K562 (cell line): ENCODE data around the gene VPREB1. TPM values are rescaled to one million over a fixed set of nuclear protein-coding genes. Genes with fewer than 3 reads are reported as not detected.

Source experiments
- CBX2 ChIP-seq: fragments of 200-600 bp; sonication (generic); IDR thresholded peaks from one replicate; pipeline ENCODE4 v1.6.1; 2012; ENCODE audit warnings: mild to moderate bottlenecking, low read length, inconsistent platforms; ENCODE audit not compliant: insufficient read depth, poor library complexity, severe bottlenecking
- FOXK2 ChIP-seq, 2 experiments: fragments of 450-650 bp; IDR thresholded peaks in 1 of 2; conservative IDR thresholded peaks in 1 of 2; 2 replicates each; pipeline ENCODE4 v1.6.1; 2016; ENCODE audit warnings: low read depth in 2 of 2, mild to moderate bottlenecking in 1 of 2
- JUN ChIP-seq, 2 experiments: sonication (generic) in 1 of 2; formaldehyde crosslinking in 1 of 2; IDR thresholded peaks; 2 replicates each; pipeline versions ENCODE4 v1.6.1 to v1.8.0; 2012 to 2022; ENCODE audit warnings: borderline replicate concordance in 2 of 2, mild to moderate bottlenecking in 2 of 2, improper control_type of control experiment in 1 of 2, low read depth in 1 of 2, low read length in 1 of 2, missing genetic modification reagents in 1 of 2
- JUND ChIP-seq, 2 experiments: IDR thresholded peaks; 2 replicates in 1 of 2; 3 replicates in 1 of 2; pipeline ENCODE4 v1.6.1; 2011; ENCODE audit warnings: borderline replicate concordance in 2 of 2, low read depth in 2 of 2, low read length in 2 of 2, improper control_type of control experiment in 1 of 2, missing biosample characterization in 1 of 2, missing genetic modification characterization in 1 of 2, missing genetic modification reagents in 1 of 2
- KLF16 ChIP-seq: IDR thresholded peaks from 2 replicates; pipeline ENCODE4 v1.6.1; 2016; ENCODE audit warnings: antibody characterized with exemption
- PHB ChIP-seq: fragments of 250-450 bp; sonication (Bioruptor Pico); IDR thresholded peaks from 2 replicates; pipeline ENCODE4 v1.5.0; 2021
- RAD21 ChIP-seq, 2 experiments: fragments of 250-450 bp in 1 of 2; fragments of 450-650 bp in 1 of 2; sonication (Bioruptor Pico) in 1 of 2; formaldehyde crosslinking in 1 of 2; IDR thresholded peaks in 1 of 2; conservative IDR thresholded peaks in 1 of 2; 2 replicates each; pipeline versions ENCODE4 v1.4.0 to v1.8.0; 2020 to 2022; ENCODE audit warnings: mild to moderate bottlenecking in 2 of 2, moderate library complexity in 1 of 2
- RBM34 ChIP-seq: fragments of 200-400 bp; formaldehyde crosslinking; IDR thresholded peaks from 2 replicates; pipeline ENCODE4 v1.6.1; 2018; ENCODE audit warnings: low read length, borderline replicate concordance; ENCODE audit not compliant: insufficient read depth
- TCF3 ChIP-seq: sonication (generic); formaldehyde crosslinking; IDR thresholded peaks from 2 replicates; pipeline ENCODE4 v1.4.0; 2020; ENCODE audit warnings: mild to moderate bottlenecking, missing genetic modification reagents
- polyA plus RNA-seq, 8 experiments: library from polyadenylated mRNA; depleted of rRNA in 4 of 8; stranded (reverse) in 5 of 8; unstranded in 3 of 8; fragments of >200 nt; fragmentation: Nextera tagmentation in 2 of 8; fragmentation: Illumina TruSeq in 1 of 8; extraction: Ambion mirVana in 2 of 8; extraction: Trizol in 1 of 8; gene quantifications; 2 replicates each; pipeline versions ENCODE4 v1.2.1 to v1.2.3, GENCODE V29; 2011 to 2014; ENCODE audit warnings: inconsistent platforms in 1 of 8, missing spikeins in 1 of 8
- total RNA-seq, 7 experiments: library from RNA; depleted of rRNA in 6 of 7; stranded (reverse); fragments of >200 nt in 6 of 7; fragmentation: Illumina TruSeq in 2 of 7; extraction: Trizol in 2 of 7; gene quantifications; 2 replicates each; pipeline versions ENCODE4 v1.2.1 to v1.2.3, GENCODE V29; 2011 to 2021; ENCODE audit warnings: low replicate concordance in 1 of 7
- TF ChIP-seq, protein P1 (sequence below): sonication (generic); formaldehyde crosslinking; IDR thresholded peaks from 2 replicates; pipeline ENCODE4 v1.8.1; 2023; ENCODE audit warnings: missing genetic modification reagents, mild to moderate bottlenecking, borderline replicate concordance
- TF ChIP-seq, protein P2 (sequence below): sonication (generic); formaldehyde crosslinking; IDR thresholded peaks from 2 replicates; pipeline ENCODE4 v1.9.0; 2022; ENCODE audit warnings: mild to moderate bottlenecking, missing genetic modification reagents
- TF ChIP-seq, protein P3 (sequence below): sonication (generic); formaldehyde crosslinking; IDR thresholded peaks from 2 replicates; pipeline ENCODE4 v1.8.0; 2022; ENCODE audit warnings: missing genetic modification reagents, mild to moderate bottlenecking, moderate library complexity, borderline replicate concordance
- TF ChIP-seq, protein P4 (sequence below), 3 experiments: IDR thresholded peaks in 2 of 3; conservative IDR thresholded peaks in 1 of 3; 2 replicates each; pipeline ENCODE4 v1.5.1; 2011 to 2012; ENCODE audit warnings: low read length in 3 of 3, mild to moderate bottlenecking in 3 of 3, control low read depth in 2 of 3, improper control_type of control experiment in 1 of 3, inconsistent platforms in 1 of 3, low read depth in 1 of 3, mixed read lengths in 1 of 3, moderate library complexity in 1 of 3; ENCODE audit not compliant: insufficient read depth in 2 of 3
- TF ChIP-seq, protein P5 (sequence below): fragments of 450-650 bp; IDR thresholded peaks from 2 replicates; pipeline ENCODE4 v1.6.1; 2016; ENCODE audit warnings: missing biosample characterization, missing genetic modification characterization

VPREB1 gene
- total and polyA plus RNA-seq, 9 of the 15 experiments (the other 6 are each of a cell fraction or from before 2014, with no cell fraction given) = not detected

DNA sequence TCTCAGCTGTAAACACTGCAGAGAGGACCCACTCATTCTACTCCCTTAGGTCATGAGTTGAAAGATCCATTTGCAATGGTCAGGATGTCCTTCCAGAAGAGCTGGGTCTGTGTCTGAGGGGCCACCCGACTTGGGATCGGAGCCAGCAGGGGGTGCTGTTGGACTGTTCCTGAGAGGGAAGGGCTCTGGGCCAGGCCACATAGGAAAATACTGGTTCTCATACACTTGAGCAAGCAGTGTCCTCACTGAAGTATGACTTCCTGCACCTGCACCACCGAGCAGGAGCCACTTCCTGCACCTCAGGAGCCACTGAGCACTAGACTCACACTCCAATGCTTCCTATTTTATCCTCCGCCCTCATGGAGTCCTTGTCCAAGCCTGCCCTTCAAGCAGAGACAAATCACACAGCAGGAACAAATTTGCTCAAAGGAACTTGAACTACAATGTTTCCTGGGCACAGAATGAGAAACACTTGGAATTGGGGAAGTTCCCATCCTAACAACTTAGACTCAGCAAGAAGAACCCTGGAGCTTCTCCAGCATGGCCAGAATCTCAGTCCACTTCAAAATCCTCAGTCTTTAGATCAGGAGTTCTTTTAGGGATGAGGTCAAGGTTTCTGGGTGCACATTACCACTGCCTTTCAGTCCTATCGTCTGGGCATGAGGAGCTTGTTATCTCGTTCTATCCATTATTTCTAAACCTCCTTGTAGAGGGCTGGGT is 36.6 kb upstream of the VPREB1 start (continued):
- no peak for TF ChIP-seq FOXK2 (conservative IDR thresholded peaks at IDR 0.05 in 1 of 2, IDR thresholded peaks at IDR 0.05 in 1 of 2; ENCODE audit: low read depth in 2 of 2)
- TF ChIP-seq PHB (CRISPR knock-in tag) = peak; percentile 53; the same call in 1 of the 2 replicates
- peak; percentile 67; the same call in 1 of the 2 replicates for TF ChIP-seq KLF16
- TF ChIP-seq, protein P1, sequence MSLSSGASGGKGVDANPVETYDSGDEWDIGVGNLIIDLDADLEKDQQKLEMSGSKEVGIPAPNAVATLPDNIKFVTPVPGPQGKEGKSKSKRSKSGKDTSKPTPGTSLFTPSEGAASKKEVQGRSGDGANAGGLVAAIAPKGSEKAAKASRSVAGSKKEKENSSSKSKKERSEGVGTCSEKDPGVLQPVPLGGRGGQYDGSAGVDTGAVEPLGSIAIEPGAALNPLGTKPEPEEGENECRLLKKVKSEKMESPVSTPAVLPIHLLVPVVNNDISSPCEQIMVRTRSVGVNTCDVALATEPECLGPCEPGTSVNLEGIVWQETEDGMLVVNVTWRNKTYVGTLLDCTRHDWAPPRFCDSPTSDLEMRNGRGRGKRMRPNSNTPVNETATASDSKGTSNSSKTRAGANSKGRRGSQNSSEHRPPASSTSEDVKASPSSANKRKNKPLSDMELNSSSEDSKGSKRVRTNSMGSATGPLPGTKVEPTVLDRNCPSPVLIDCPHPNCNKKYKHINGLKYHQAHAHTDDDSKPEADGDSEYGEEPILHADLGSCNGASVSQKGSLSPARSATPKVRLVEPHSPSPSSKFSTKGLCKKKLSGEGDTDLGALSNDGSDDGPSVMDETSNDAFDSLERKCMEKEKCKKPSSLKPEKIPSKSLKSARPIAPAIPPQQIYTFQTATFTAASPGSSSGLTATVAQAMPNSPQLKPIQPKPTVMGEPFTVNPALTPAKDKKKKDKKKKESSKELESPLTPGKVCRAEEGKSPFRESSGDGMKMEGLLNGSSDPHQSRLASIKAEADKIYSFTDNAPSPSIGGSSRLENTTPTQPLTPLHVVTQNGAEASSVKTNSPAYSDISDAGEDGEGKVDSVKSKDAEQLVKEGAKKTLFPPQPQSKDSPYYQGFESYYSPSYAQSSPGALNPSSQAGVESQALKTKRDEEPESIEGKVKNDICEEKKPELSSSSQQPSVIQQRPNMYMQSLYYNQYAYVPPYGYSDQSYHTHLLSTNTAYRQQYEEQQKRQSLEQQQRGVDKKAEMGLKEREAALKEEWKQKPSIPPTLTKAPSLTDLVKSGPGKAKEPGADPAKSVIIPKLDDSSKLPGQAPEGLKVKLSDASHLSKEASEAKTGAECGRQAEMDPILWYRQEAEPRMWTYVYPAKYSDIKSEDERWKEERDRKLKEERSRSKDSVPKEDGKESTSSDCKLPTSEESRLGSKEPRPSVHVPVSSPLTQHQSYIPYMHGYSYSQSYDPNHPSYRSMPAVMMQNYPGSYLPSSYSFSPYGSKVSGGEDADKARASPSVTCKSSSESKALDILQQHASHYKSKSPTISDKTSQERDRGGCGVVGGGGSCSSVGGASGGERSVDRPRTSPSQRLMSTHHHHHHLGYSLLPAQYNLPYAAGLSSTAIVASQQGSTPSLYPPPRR = no peak; the same call in 1 of the 2 replicates
- TF ChIP-seq JUND (IDR thresholded peaks at IDR 0.05; ENCODE audit: borderline replicate concordance, low read depth, low read length) = peak; percentile 78
- no peak; the same call in 2 of the 3 replicates for TF ChIP-seq JUND (tag; IDR thresholded peaks at IDR 0.05; ENCODE audit: borderline replicate concordance, low read depth, low read length)
- no peak; the same call in 1 of the 2 replicates for TF ChIP-seq TCF3 (CRISPR knock-in tag)
- TF ChIP-seq CBX2 = peak; percentile 29
- TF ChIP-seq JUN (IDR thresholded peaks at IDR 0.05; ENCODE audit: borderline replicate concordance, low read depth, low read length) = peak; percentile 79; the same call in 1 of the 2 replicates
- TF ChIP-seq JUN (CRISPR knock-in tag; IDR thresholded peaks at IDR 0.05; ENCODE audit: borderline replicate concordance) = no peak
- TF ChIP-seq, protein P2, sequence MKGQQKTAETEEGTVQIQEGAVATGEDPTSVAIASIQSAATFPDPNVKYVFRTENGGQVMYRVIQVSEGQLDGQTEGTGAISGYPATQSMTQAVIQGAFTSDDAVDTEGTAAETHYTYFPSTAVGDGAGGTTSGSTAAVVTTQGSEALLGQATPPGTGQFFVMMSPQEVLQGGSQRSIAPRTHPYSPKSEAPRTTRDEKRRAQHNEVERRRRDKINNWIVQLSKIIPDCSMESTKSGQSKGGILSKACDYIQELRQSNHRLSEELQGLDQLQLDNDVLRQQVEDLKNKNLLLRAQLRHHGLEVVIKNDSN (CRISPR knock-in tag) = peak; percentile 48; the same call in 1 of the 2 replicates
- TF ChIP-seq, protein P3, sequence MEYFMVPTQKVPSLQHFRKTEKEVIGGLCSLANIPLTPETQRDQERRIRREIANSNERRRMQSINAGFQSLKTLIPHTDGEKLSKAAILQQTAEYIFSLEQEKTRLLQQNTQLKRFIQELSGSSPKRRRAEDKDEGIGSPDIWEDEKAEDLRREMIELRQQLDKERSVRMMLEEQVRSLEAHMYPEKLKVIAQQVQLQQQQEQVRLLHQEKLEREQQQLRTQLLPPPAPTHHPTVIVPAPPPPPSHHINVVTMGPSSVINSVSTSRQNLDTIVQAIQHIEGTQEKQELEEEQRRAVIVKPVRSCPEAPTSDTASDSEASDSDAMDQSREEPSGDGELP (CRISPR knock-in tag) = peak; percentile 45; the same call in 1 of the 2 replicates
- TF ChIP-seq, protein P4, sequence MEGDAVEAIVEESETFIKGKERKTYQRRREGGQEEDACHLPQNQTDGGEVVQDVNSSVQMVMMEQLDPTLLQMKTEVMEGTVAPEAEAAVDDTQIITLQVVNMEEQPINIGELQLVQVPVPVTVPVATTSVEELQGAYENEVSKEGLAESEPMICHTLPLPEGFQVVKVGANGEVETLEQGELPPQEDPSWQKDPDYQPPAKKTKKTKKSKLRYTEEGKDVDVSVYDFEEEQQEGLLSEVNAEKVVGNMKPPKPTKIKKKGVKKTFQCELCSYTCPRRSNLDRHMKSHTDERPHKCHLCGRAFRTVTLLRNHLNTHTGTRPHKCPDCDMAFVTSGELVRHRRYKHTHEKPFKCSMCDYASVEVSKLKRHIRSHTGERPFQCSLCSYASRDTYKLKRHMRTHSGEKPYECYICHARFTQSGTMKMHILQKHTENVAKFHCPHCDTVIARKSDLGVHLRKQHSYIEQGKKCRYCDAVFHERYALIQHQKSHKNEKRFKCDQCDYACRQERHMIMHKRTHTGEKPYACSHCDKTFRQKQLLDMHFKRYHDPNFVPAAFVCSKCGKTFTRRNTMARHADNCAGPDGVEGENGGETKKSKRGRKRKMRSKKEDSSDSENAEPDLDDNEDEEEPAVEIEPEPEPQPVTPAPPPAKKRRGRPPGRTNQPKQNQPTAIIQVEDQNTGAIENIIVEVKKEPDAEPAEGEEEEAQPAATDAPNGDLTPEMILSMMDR (IDR thresholded peaks at IDR 0.05 in 2 of 3, conservative IDR thresholded peaks at IDR 0.05 in 1 of 3; ENCODE audit: insufficient read depth in 2 of 3, low read depth in 1 of 3, low read length in 3 of 3) = peak in 2 of 3 experiments; percentile 99 to 100; a peak in 4 of 6 replicates
- TF ChIP-seq RBM34 = no peak
- TF ChIP-seq, protein P5, sequence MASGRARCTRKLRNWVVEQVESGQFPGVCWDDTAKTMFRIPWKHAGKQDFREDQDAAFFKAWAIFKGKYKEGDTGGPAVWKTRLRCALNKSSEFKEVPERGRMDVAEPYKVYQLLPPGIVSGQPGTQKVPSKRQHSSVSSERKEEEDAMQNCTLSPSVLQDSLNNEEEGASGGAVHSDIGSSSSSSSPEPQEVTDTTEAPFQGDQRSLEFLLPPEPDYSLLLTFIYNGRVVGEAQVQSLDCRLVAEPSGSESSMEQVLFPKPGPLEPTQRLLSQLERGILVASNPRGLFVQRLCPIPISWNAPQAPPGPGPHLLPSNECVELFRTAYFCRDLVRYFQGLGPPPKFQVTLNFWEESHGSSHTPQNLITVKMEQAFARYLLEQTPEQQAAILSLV (tag) = no peak
- peak in 1 of 2 experiments; percentile 99; a peak in 2 of 4 replicates for TF ChIP-seq RAD21 (CRISPR knock-in tag; conservative IDR thresholded peaks at IDR 0.05 in 1 of 2, IDR thresholded peaks at IDR 0.05 in 1 of 2)
